NOMO-1 (cell line): ENCODE measurements around the gene LPCAT1.
A peak's percentile ranks its signal among the peaks of the same experiment; 100 is the strongest.
"Not testable (repeated sequence)": the region's sequence is repeated elsewhere in the genome, so short reads cannot be mapped to it uniquely, and the experiment has no call there.

Experiments used
- DNase-seq, 2 experiments: peaks; one replicate each; lab custom pipeline; 2025; ENCODE audit not compliant: unreplicated experiment in 2 of 2; lab: John Stamatoyannopoulos, UW

The LPCAT1 gene, protein sequence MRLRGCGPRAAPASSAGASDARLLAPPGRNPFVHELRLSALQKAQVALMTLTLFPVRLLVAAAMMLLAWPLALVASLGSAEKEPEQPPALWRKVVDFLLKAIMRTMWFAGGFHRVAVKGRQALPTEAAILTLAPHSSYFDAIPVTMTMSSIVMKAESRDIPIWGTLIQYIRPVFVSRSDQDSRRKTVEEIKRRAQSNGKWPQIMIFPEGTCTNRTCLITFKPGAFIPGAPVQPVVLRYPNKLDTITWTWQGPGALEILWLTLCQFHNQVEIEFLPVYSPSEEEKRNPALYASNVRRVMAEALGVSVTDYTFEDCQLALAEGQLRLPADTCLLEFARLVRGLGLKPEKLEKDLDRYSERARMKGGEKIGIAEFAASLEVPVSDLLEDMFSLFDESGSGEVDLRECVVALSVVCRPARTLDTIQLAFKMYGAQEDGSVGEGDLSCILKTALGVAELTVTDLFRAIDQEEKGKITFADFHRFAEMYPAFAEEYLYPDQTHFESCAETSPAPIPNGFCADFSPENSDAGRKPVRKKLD

DNA sequence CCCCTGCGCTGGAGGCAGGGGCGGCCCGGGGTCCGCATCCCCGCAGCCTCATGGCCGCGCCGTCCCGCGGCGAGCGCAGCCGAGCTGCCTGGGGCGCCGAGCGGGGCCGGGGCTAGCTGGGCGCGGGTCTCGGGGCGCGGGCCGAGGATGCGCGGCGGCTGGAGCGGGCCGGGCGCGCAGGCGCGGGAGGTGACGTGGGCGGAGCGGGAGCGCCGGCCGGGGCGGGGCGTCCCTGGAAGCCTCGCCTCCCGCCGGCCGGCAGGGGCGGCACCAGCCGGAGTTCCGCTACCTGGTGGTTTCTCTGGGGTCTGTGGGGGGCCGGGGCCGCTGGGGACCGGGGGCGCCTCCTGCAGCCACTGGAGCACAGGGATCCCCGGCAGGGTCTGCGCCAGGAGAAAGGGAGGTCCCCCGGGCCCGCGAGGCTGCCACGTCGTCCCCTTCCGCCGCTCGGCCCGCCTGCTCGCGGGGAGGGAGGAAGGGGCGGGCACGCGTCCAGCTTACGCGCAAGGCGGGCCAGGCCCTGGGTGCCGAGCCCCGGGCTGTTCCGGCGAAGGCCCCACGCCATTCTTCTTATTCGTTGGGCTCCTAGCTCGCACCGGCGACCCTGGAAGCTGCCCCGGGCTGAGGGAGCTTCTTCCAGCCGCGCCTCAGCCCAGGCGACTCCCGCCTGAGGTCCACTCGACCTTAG, at the start of gene LPCAT1:
LPCAT1 (minus strand) TSS at position 168 of the 688 bp plus-strand sequence; CDS start at position 52, 116 bp downstream.
- DNase-seq, result peak; percentile 84 to 86

DNA sequence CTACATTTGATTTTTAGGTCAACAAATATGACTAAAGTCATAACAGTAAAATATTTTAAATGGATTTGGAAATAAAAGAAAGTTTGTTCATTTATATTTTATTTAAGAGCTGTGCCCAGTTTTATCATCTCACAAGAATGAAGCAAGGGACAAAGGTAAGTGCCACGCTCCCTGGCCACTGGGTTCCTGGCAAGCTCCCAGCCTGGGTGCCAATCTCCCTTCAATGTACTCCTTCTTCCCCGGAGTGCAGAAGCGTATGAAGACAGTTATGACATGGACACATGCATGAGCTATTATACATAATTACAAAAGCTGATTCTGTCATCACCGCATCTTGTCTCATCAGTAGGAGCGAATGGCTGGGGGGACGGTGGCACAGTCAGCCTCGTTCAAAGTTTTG, 48.1 kb upstream of the LPCAT1 start:
- not testable (repeated sequence) for DNase-seq

DNA sequence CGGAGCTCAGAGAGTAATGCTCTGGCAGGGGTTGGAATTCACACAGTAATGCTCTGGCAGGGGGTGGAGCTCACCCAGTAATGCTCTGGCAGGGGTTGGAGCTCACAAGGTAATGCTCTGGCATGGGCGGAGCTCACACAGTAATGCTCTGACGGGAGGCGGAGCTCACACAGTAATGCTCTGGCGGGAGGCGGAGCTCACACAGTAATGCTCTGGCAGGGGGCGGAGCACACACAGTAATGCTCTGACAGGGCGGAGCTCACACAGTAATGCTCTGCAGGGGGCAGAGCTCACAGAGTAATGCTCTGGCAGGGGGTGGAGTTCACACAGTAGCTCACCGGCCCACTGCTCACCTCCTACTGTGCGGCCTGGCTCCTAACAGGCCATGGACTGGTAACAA, 47.2 kb upstream of the LPCAT1 start:
- DNase-seq, result no peak

DNA sequence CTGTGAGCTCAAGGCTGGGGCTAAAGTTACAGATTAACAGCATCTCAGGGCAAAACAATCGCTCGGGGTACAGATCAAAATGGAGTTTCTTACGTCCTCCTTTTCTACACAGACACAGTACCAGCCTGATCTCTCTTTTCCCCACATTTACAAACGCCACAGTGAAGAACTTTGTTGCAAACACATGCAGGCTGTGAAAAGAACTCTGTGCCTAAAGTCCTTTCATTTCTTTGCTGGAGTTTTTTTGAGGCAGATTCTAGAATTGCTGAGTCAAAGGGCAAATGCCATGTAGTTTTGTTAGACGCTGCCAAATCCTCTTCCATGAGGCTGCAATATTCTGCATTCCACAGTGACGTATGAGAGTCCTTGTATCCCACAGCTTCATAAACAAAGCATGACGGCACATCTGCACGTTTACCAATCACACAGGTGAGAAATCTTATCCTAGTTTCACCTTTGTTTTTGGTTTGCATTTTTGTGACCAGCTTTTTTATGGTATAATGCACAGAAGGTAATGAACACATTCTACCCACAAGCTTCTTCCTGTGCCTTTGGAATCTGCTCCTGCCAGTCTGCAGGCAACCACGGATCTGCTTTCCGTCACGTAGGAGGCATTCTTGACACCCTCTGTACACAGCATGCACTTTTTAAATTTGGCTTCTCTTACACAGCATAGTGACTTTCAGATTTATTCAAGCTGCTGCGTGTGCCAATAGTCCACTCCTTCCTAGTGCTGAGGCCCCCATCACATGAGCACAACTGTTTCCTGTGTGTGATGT, 44.6 kb upstream of the LPCAT1 start:
- DNase-seq, result no peak

DNA sequence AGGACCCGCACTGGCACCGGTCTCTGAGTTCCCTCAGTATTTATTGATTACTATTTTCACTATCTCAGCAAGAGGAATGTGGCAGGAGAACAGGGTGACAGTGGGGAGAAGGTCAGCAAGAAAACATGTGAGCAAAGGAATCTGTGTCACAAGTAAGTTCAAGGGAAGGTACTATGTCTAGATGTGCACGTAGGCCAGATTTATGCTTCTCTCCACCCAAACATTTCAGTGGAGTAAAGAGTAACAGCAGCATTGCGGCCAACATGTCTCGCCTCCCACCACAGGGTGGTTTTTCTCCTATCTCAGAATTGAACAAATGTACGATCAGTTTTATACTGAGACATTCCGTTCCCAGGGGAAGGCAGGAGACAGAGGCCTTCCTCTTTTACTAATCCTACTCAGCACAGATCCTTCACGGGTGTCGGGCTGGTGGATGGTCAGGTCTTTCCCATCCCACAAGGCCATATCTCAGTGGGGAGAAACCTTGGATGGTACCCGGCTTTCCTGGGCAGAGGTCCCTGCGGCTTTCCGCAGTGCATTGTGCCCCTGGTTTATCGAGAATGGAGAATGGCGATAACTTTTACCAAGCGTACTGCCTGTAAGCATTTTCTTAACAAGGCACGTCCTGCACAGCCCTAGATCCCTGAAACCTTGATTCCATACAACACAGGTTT, 43.9 kb upstream of the LPCAT1 start:
- not testable (repeated sequence) for DNase-seq

DNA sequence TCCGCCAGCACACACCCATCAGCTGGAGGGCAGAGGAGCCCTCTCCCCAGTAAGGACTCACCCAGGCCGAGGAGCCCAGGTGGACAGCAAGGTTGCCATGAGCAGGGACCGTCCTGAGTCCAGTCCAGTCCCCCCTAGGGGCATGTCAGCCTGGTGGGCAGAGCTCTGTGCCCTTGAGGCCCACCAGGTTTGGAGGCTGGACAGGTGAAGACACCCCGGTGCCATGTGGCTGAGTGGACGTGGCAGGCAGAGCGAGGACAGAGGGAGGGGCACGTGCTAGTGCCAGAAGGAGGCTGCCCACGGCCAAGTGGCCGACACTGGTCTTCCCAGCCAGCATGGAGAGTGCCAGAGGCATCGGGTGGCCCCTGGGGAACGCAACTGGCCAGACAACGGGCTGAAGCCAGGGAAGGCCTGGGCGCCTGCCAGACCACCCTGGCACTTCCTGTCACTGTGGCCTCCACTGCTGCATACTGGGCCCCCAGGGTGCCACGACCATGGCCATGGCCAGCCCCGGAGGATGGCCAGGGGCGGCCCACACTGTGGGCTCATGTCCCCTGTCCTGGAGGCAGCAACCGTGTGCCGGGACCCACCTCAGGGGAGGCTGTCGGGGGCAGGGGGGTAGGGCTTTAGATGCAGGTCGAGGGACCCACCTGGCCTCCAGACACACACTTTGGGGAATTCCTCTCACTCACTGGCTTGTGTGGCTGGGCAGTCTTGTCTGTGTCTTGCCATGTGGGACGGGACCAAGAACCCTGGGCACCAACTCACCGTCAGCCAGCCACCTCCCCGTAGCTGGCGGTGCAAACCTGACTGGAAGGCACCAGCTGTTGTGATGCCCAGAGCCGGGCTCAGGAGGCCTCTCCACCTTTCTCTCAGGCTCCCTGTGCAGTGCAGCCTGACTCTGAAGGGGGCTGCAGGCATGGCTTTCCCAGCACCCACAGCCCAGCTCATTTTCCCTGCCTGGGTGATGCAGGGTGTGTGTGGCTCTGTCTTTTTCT, 42.3 kb upstream of the LPCAT1 start:
- DNase-seq, result no peak

DNA sequence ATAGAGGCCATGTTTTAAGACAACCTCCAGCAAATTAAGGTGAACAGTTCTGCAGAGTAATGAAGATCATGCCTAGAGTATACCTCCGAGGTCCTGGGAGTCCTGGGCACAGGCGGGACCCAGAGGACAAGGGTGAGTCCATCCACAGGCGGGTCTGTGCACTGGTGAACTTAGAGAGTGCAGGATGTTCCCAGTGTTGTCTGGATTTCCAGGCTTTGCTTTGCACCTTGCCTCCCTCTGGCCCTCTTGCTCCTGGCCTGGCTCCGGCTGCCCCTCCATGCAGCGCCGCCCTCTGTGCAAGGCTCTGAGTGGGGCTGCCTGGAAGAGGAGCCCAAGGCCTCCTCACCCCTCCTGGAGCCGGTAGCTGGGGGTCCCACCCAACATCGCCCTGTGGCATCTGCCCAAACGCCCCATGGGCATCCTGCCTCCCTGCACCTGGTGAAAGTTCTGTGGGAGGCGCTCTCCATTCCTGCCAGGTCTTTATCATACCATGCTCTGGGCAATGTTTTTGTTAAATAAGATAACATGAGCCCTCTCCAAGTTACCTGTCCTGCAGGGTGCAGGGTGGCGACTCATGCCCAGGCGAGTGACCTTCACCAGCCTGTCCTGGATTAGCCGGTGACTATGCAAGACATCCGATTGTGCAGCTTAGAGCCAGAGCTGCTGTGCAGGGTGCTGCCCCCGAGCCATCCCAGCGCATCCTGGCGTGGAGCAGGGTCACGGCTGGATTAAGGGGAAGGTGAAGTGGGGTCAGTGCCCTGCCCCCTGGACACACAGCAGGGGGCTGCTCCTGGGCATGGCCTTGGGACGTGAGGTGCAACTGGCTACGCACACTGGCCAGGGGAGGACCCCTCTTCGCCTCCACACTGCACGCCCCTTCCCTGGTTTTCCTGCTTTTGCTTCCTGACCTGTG, 41.3 kb upstream of the LPCAT1 start:
- no peak for DNase-seq

DNA sequence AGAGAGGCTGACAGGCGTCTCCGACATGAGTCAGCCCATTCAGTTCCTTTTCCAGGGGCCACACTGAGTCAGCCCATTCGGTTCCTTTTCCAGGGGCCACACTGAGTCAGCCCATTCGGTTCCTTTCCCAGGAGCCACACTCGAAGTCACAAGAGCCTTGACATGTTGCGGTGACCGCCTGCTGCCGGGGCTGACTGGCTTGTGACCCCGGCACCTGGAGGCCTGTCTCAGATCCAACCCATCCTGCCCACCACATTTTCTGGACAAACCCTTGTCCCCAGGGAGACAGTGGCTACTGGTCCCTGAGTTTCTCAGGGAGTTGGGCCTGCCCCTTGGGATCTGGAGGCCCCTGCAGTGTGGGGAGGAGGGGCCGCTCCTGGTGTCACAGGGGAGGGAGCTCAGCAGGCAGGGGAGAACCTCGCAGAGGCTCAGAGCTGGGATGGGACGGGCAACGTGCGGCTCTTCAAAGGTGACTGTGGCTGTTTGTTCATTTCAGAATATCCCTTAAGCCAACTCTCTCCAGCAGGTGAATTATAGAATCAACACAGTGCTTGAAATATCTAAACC, 40.5 kb upstream of the LPCAT1 start:
- peak; percentile 89 to 92 for DNase-seq

DNA sequence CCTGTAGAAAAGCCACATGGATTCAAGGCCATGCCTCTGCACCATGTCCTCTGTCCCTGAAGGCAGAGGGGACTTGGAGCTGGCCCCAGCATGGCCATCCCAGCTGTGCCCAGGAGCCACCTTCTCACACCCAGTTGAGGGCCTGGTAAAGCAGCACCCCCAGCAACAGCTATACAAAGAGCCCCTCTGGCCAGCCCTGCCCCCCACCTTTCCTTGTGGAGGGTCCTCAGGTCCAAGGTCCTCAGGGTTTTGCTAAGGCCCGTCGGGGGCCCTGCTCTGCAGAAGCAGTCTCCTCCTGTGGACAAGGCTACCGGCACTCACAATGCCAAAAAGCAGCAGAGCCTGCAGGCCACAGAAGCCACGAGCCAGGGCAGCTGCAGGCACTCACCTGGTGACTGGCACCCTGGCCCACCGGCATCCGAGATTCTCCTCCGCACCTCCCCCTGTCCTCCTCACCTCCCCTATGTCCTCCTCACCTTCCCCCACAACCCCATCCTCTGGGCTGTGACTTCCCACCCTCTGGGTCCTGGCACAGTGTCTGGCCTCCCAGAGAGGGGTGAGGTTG, 39.9 kb upstream of the LPCAT1 start:
- DNase-seq, result no peak

DNA sequence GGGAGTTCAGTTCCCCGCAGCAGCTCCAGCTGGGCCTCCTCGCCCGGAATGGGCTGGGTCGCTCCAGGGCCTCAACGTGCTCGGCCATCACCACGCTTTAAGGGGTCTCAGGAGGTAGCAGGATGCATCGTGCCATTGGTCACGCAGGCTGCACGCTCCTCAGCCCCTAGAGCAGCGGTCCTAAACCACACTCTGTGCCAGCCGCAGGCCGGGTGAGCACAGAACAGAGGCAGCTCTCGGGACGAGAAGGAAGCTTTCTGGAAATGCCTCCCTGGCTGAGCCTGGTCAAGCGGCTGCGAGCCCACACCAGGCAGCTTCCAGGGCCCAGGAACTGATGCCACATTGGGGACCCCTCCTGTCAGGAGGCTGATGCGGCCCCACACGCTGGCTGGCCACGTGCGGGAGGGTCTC, 39.3 kb upstream of the LPCAT1 start:
- DNase-seq, result no peak

DNA sequence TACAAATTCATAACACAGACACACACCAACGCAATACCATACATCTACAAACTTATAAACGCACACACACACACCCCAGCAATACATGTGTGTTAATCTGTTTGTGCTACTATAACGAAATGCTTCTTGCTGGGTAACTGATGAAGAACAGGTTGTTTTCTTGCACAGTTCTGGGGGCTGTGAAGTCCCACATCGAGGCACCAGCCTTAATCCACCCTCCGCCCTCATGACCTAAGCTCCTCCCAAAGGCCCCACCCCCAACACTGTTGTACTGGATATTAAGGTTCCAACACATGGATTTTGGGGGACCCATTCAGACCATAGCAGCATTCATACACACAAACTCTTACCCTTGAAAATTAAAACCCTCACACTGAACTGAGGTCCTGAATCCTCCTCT, 38.8 kb upstream of the LPCAT1 start:
- DNase-seq, result no peak

DNA sequence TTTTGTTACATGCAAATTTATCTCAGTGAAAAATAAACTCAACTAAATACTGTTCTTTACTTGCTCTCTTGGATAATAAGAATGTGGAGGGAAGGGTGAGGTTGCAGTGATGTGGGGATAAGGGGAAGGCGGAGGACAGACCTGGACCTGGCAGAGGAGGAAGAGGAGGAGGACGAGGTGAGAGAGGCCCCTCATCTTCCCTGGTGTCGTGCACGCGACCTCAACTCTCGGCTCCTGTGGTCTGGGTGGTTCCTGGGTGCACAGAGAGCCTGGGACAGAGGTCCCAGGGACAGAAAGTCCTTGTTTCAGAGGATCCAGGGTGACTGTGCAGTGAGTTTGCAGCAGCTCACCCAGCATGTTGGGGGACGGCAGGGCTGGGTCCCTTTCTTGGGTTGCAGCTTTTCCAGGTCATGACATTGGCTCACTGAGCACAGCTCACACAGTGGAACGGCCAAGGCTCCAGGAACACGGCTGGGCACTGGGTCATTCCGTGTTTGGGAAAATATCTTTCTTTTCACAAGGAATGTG, 37.7 kb upstream of the LPCAT1 start:
- no peak for DNase-seq

DNA sequence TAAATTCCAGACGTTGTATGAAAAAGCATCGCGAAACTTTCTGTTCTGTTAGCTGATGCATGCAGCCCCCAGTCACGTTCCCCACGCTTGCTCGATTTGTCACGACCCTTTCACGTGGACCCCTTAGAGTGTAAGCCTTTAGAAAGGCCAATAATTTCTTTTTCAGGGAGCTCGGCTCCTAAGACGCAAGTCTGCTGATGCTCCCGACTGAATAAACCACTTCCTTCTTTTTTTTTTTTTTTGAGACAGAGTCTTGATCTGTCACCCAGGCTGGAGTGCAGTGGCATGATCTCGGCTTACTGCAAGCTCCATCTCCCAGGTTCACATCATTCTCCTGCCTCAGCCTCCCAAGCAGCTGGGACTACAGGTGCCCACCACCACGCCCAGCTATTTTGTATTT, 36.7 kb upstream of the LPCAT1 start:
- not testable (repeated sequence) for DNase-seq

DNA sequence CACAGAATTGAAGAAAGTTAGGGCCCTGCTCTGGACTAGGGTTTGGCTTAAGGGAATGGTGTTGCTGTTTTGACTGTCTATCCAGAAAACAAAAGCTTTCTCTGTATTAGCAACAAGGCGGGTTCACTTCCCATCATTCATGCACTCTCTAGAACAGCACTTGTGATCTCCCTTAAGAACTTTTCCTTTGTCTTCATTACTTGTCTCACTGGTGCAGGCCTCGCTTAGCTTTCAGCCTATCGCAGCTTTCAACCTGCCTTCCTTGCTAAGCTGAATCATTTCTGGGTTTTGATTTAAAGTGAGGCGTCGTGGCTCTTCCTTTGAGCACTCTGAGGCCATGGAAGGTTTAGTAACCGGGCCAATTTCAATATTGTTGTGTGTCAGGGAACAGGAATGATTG, 35.2 kb upstream of the LPCAT1 start:
- peak in 1 of 2 experiments; percentile 36 for DNase-seq

DNA sequence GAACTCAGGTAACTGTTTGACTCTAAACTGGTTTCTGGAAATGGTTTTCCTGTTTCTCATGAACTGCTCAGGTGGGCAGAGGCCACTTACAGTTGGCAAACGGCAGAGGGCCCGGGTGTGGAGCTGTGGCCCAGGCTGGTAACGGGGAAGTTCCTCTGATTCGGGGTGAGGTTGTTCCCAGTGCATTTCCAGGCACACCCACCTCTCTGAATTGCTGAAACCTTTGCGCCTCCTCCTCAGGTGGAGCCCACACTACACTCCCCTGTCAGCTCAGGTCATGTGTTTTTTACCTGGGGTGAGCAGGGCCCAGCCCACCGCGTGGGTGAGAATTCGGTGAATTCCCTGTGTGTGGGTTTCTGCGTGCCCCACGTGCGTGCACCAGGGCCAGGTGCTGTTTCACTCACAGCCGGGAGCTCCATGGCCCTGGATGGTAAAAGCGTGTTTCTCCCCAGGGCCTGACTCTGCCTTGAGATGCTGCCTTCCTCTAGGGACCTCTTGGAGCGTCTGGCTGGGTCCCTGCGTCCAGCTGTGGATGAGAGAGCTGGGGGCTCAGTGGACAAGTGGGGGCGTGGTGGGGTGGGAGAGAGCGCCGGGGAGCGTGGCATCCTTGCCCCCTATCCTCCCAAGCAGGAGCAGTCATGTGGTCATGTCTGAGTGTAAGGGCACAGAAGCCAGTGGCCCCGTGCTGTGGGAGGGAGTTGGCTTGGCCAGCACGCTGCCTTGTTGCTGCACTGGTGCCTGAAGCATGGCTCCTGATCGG, 33.5 kb upstream of the LPCAT1 start:
- DNase-seq, result no peak

DNA sequence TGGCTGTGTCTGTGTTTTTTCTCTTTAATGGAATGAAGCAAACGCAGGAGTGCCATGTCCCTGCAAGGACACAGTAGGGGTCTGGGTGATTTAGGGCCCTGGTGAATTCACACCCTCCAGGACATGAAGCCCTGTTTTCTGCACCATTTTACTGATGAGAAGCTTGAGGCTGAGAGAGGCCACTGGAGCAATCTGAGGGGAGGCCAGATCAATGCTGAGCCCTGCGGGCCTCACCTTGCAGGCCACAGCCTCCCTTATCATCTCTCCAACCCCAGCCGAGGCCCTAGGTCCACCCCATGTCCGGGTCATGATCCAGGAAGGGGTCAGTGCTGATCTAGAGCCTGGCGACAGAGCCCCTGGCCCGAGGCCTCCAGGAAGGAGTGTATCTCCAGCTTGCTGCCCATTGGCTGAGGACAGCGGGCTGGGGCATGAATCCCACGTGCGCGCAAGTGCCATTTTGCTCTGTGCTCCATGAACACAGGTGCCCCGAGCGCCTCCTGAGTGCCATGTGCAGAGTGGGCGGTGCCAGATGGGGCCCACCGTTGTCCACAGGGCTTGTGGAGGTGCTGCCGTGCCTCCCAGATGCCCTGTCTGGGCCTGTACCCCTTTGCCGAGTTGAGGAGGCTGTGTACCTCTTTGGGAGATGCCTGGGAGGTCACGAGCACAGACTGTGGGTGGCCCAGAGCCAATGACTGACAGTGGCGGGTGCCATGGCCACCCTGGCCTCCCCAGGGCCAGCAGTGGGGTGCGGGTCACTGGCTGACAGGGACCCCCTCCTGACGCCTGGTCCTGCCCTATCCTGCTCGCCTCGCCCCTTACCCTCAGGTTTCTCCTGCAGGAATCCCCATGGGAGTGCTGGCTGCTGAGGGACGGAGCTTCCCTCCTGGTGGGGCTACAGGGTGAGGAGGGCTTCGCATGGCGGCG, 32.3 kb upstream of the LPCAT1 start:
- no peak for DNase-seq
